HG03103 (cell line): ENCODE data around the gene ZNF175.

ENCODE experiments used
- ATAC-seq: cut with Tn5 transposase; IDR thresholded peaks from one replicate; pipeline ENCODE4 v1.9.1; 2021; ENCODE audit warnings: low read depth; ENCODE audit not compliant: unreplicated experiment

ZNF175 gene

DNA sequence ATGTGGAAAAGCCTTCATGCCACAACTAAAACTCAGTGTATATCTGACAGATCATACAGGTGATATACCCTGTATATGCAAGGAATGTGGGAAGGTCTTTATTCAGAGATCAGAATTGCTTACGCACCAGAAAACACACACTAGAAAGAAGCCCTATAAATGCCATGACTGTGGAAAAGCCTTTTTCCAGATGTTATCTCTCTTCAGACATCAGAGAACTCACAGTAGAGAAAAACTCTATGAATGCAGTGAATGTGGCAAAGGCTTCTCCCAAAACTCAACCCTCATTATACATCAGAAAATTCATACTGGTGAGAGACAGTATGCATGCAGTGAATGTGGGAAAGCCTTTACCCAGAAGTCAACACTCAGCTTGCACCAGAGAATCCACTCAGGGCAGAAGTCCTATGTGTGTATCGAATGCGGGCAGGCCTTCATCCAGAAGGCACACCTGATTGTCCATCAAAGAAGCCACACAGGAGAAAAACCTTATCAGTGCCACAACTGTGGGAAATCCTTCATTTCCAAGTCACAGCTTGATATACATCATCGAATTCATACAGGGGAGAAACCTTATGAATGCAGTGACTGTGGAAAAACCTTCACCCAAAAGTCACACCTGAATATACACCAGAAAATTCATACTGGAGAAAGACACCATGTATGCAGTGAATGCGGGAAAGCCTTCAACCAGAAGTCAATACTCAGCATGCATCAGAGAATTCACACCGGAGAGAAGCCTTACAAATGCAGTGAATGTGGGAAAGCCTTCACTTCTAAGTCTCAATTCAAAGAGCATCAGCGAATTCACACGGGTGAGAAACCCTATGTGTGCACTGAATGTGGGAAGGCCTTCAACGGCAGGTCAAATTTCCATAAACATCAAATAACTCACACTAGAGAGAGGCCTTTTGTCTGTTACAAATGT is 16.4 kb downstream of the ZNF175 start:
- ATAC-seq, result no peak

DNA sequence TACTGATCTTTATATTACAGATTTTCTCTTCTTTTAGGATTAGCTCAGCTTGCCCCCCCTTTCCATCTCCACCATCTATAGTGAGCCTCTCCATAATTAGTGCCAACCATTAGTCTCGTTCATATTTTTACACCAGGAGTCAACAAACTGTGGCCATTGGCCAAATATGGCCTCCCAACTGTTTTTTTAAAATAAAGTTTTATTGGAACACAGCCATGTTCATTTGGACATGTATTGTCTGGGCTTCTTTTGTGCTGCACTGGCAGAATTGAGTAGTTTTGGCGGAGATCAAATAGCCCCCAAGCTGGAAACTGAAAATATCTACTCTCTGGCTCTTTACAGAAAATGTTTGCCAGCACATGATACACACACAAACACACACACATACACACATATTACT is 18.4 kb downstream of the ZNF175 start:
- no peak for ATAC-seq

DNA sequence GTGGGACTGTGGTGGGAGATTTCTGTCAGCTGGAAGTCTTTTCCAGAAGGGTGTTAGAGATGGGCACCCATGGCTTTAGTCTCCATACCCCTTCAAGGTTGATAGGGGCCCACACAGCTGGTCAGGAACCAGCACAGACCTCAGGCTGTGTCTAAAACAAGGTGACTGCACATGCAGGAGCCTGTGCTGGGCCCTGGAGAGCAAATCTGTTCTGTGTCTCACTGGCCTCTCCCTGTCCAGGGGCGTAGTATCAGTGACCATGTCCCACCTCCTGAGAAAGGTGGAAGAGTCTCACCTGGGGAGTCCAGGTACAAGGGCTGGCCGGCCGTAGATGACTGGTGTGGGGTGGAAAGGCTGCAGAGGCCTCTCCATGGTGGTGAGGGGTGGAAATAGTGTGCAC is 19.4 kb downstream of the ZNF175 start:
- no peak for ATAC-seq

GRCh38 chr19:51592521-51592920 is 21.4 kb downstream of the ZNF175 start:
- ATAC-seq, result no peak

- ATAC-seq, result no peak
Measured at GRCh38 chr19:51593138-51593890, 22.2 kb downstream of the ZNF175 start.

GRCh38 chr19:51593969-51594773 is 23.1 kb downstream of the ZNF175 start:
- peak; percentile 98 for ATAC-seq

GRCh38 chr19:51594774-51595109 is 23.7 kb downstream of the ZNF175 start:
- no peak for ATAC-seq

GRCh38 chr19:51595190-51596175 is 24.4 kb downstream of the ZNF175 start:
- no peak for ATAC-seq

DNA sequence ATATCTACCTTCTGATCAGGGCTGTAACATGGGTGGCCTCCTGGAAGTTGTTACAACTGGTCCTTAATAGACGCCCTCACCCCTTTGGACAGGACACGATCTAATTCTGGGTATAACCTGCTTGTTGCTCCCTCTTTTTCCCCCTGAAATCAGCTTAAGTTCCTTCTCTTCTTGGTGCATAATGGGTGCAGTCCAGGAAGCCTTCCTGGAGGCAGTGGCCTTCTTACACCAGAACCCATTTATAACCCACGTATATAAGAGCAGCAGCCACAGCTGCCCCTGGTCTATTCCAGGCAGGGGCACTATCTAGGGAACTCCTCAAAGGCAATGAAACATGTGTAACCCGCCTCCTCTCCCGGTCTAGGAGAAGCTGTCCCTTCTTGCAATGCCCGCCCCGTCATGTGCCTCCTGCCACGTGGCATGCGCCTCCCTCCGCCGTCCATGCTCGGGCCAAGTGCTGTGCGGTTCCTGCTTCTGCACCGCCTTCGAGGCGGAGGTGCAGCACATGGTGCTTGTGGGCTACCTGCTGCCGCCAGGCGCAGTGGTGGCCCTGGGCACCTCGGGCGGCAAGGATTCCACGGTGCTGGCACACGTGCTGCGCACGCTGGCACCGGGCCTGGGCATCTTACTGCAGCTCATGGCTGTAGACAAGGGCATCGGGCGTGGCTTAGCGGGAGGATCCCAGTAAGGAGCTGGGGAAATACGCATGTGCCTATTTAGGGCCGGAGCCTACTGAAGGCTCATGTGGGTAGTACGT is 27.3 kb downstream of the ZNF175 start:
- ATAC-seq, result no peak

- no peak for ATAC-seq
Measured at GRCh38 chr19:51599084-51599483, 28.0 kb downstream of the ZNF175 start.

GRCh38 chr19:51600940-51601580 is 30.0 kb downstream of the ZNF175 start:
- ATAC-seq, result no peak

DNA sequence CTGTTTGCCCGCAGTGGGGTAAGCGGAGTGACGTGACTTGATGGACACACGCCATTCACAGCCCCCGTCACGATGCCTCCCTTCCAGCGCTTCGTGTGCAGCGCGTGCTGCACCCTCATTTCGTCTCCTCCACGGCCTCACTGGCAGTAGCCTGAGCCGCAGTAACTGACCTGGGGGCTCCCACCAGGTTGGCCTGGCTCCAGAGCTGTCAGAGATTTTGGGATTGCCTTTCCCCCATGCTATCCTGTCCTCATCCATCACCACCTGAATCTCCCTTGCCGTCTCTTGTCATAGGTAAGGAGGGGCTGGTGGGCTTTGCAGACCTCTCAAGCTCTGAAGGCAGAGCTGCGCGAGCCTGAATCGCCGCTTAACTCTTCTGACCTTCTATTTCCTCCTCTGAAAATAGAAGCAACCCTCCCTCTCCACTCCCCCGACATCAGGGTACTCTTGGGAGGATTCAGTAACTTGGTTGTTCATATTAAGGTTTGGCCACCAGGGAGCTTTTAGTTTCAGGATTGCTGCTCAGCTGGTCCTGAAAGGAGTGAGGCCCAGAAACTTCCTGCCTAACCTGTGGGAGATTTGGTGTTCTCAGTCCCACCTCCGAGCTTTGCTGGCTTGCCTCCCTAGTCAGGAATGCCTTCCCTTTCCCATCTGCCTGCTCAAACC is 31.2 kb downstream of the ZNF175 start:
- ATAC-seq, result no peak

DNA sequence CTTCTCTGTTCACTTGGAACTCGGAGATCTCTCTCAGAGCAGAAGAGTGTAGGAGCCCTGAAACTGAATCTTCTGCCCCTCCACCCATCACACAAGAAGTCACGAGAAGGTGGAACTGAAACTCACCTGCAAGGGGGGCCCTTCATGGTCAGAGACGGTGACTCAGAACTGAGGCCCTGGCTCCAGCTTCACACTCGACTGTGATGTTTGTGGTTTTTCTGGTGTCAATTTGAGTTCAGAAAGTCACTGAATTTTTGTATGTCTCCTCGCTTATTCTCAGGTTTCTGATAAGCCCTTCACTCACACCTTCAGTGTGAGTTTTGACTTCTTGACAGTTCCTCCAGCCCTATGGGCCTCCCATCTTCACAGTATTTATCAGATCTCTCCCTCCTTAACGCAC is 36.0 kb downstream of the ZNF175 start:
- peak; percentile 88 for ATAC-seq

- ATAC-seq, result no peak
Measured at GRCh38 chr19:51607920-51608562, 37.0 kb downstream of the ZNF175 start.

DNA sequence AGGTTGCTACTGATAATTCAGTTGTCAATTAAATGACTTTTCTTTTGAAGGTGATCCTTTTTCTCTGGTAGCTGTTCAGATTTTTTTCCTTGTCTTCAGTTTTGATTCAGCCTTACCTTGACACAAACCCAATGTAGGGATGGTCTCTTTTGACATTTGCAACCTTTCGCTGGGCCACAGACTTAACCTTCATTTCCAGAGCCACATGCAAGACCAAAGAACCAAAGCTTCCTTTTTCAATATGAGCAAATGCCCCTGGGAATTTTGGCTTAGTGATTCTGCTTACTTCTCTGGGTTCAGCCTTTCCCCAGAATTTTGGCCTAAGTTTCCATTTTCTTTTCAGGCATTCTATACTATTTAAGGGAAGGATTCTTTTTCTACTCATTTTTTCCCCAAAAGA is 39.5 kb downstream of the ZNF175 start:
- ATAC-seq, result no peak

GRCh38 chr19:51614789-51615188 is 43.7 kb downstream of the ZNF175 start:
- no peak for ATAC-seq

GRCh38 chr19:51615991-51616390 is 44.9 kb downstream of the ZNF175 start:
- no peak for ATAC-seq

- ATAC-seq, result no peak
Measured at GRCh38 chr19:51621178-51621577, 50.1 kb downstream of the ZNF175 start.
